HG03520 (cell line): ENCODE results near the gene APC2.
"Not testable (repeated sequence)": the region's sequence is repeated elsewhere in the genome, so short reads cannot be mapped to it uniquely, and the experiment has no call there.

Experiments
- ATAC-seq: cut with Tn5 transposase; IDR thresholded peaks from one replicate; pipeline ENCODE4 v1.9.1; 2021; ENCODE audit warnings: mild to moderate bottlenecking, moderate library complexity; ENCODE audit not compliant: unreplicated experiment

APC2 gene

GRCh38 chr19:1412323-1412923 is 37.5 kb upstream of the APC2 start:
- ATAC-seq = no peak

GRCh38 chr19:1412995-1413800 is 36.7 kb upstream of the APC2 start:
- ATAC-seq = no peak

GRCh38 chr19:1416014-1416841 is 33.7 kb upstream of the APC2 start:
- ATAC-seq = no peak

- ATAC-seq = no peak
These were observed 32.8 kb upstream of the APC2 start for GRCh38 chr19:1417145-1417544.

DNA sequence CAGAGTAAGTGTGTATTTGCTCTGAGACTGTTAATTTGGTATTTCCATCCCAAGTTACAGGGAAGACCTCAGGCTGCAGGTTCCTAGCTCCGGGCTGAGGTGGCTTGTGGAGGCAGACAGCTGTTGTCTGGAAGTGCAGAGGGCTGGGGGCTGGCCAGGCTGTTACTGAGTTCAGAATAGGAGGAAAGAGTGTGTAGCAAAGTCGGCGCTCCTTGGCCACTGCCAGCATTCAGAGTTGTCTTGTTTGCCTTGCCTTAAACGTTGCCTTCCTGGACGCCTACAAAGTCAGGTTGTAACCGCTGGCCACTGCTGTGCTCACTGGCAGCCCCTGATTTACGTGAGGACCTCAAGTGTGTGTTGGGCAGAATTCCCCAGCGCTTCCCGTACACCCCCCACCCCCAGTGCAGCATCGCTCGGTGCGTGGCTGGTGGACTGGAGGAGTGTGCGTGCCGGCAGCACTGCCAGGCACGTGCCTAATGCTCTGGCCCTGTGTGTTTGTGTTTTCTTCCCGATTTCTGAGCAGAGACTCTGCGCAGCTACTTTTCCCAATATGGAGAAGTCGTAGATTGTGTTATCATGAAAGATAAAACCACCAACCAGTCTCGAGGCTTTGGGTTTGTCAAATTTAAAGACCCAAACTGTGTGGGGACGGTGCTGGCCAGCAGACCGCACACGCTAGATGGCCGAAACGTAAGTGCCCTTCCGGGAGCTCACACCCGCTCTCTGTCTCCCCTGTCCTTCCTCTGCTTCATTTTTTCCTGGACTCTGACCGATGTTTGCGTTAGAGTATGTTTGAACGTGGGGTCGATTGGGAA is 32.0 kb upstream of the APC2 start:
- ATAC-seq = no peak

DNA sequence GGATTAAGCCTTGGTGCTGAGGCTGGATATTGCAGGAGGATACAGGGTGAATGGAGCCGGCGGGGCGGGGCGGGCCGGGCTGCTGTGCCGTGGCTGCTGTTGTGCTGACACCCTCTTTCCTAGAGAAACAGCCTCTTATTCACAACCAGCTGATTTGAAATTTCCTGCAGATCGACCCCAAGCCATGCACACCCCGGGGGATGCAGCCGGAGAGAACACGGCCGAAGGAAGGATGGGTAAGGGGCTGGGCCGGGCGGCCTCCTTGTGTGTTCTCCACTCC is 31.5 kb upstream of the APC2 start:
- ATAC-seq = no peak

DNA sequence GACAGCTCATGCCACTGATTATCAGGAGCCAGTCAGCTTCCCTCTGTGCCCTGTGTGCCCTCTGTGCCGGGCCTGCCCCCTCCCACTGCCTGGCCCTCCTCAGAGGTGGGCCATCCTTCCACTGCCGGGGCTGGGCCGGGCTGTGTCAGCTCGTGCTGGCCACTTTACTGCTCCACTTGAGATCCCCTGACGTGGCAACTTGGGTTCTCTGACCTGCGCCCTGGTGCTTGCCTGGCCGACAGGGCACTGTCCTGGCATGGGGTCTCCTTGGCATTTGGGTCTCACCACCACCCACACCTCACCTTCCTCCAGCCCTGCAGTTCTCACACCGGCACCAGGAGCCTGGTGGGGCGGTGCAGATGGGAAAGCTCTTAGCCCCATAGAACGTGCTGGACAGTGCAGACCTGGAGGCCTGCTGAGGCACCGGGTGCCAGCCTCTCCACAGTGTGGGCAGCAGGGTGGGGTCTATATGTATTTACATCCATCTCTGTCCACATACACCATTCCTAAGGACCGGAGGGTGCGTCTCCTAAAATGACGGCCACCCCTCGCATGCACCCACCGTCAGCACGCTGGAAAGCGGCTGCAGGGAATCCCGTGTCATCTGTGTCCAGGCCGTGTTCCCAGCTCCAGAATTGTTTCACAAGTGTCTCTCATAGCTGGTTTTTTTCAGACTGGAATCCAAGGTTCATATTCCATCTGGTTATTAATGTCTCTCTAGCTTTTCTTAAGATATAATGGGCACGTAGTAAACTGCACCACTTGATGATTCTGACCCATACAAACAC is 30.8 kb upstream of the APC2 start:
- ATAC-seq = no peak

- not testable (repeated sequence) for ATAC-seq
These were observed 29.8 kb upstream of the APC2 start for GRCh38 chr19:1420085-1420484.

GRCh38 chr19:1420590-1420989 is 29.3 kb upstream of the APC2 start:
- ATAC-seq = no peak

GRCh38 chr19:1421218-1421957 is 28.5 kb upstream of the APC2 start:
- no peak for ATAC-seq

- no peak for ATAC-seq
These were observed 28.0 kb upstream of the APC2 start for GRCh38 chr19:1421958-1422305.

DNA sequence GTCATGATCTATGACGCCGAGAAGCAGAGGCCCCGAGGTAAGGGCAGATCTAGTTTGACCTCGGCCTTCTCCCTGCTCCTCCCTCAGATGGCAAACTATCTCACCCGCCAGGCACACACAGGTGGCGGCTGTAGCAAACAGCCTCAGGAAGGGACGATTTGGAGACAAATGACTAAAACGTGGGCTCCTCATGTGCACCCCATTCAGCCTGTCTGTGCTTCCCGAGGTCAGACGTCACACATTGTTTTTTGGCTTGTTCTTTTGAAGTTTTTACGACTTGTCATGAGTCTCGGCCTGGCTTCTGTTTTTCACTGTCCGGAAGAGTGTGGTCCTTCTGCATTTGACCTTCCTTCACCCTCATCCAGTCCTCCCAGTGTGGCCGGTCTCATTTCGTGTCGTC is 27.6 kb upstream of the APC2 start:
- ATAC-seq = no peak

- ATAC-seq = no peak
These were observed 27.0 kb upstream of the APC2 start for GRCh38 chr19:1422943-1423342.

DNA sequence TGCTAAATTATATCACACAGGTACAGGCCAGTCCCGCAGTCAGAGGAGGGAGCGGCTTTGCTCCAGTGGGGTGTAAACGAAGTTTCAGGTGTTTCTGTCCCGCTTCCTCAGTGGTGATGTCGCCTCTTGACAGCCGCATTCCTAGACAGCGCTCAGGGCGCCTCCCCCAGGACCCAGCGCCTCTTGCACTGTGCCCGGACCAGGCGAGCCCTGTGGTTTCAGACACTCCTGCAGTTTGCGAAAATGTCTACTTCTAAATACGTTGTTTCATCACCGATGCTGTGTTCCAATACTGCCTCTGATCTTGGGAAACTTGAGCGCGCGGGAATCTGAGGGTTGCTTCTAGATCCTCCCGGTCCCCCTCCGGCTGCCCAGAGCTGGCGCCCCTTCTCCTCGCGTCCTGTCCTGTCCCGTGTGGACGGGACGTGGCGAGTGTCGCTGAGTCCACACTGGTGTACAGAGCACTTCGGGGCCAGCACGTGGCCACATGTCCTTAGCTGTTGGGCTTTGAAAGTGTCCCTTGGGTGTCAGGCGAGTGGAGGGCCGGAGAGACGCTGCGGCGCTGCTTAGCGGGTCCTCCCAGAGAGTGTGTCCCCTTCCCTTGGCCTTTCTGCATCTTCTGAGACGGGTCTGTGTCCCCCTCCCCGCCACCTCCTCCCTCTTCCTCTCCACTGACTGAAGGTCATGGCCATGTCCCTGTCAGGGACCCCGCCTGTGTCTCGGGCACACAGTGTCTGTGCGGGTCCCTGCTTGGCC is 26.3 kb upstream of the APC2 start:
- ATAC-seq = no peak

- no peak for ATAC-seq
These were observed 25.5 kb upstream of the APC2 start for GRCh38 chr19:1424192-1424955.

GRCh38 chr19:1425102-1425837 is 24.7 kb upstream of the APC2 start:
- ATAC-seq = no peak

DNA sequence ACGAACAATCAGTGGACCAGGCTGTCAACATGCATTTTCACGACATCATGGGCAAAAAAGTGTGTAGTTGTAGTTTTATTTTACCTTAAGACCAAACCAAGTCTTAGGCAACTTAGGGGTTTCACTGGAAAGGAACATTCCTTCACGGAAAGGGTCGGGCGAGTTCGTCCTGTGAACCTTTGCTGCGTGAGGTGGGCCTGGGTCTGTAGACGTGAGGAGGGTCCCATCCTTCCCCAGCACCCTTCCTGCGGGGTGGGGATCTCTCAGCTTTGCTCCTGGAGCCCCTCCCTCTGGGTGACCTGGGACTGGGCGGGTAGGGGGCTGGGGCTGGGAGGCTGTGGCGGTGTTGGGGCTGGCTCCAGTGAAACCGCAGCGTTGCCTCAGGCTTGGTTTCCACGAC is 24.0 kb upstream of the APC2 start:
- no peak for ATAC-seq

- ATAC-seq = no peak
These were observed 23.2 kb upstream of the APC2 start for GRCh38 chr19:1426736-1427135.
